NCI-H2029 treated with DMSO at 0.1 percent for 48 hours (cell line): ENCODE results near the gene GABRA1.

Source experiments
- DNase-seq: peaks from one replicate; lab custom pipeline; 2025; lab: John Stamatoyannopoulos, UW

Gene GABRA1

DNA sequence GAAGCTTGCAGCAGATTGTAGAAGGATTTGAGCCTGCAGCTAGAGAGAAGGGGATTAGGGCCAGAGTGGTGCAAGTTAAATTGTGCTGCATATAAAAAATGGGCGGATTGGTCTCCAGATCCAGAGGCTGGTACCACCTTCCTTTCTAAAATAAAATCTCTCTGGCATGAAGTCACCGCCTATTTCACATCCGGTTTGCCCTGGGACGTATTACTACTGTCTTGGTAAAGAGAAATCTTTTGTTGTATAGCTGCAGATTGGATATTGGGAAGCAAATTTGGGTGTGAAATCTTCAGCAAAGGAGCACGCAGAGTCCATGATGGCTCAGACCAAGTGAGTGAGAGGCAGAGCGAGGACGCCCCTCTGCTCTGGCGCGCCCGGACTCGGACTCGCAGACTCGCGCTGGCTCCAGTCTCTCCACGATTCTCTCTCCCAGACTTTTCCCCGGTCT, at the start of gene GABRA1:
GABRA1 (plus strand) TSS at position 180 of the 451 bp plus-strand sequence. CDS start 2,691 bp downstream, outside the sequence.
- DNase-seq, result no peak

DNA sequence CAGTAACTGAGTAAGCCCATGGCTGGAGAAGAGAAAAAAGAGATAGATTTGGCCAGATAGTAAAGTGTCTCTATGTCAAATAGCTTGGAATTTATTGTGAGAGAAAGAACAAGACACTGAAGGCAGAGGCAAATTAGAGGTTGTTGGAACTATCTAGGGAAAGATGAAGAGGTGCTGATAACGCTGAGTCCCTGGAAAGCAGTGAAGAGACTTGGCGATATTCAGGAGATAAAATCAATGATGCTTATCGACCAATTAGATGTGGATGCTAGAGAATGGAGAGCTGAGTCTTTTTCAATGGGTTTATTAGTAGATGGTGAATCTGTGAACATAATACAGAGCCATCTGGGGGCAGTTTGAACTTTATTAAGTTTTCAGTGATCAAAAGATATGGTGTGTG, 48.6 kb upstream of the GABRA1 start:
- DNase-seq, result no peak

- DNase-seq, result no peak
Measured at GRCh38 chr5:161804263-161804662, 43.7 kb upstream of the GABRA1 start.

DNA sequence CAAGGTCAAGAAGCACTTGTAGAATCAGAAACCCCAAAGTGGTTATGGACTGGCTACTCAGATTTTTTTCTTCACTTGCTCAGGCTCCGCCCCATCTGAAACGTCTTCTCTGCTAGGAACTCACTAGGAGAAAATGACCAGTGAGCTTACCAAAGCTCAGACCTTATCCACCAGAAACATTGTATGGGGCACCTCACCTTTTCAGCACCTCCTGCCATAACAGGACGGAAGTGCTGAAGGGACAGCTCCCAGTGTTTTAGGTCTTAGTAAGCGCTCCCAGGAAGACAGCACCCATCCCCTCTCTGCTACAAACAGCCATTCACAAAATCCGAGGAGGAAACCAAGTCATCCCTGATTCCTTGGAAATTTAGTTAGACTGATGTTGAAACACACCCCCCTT, 1.2 kb upstream of the GABRA1 start:
- DNase-seq, result no peak

DNA sequence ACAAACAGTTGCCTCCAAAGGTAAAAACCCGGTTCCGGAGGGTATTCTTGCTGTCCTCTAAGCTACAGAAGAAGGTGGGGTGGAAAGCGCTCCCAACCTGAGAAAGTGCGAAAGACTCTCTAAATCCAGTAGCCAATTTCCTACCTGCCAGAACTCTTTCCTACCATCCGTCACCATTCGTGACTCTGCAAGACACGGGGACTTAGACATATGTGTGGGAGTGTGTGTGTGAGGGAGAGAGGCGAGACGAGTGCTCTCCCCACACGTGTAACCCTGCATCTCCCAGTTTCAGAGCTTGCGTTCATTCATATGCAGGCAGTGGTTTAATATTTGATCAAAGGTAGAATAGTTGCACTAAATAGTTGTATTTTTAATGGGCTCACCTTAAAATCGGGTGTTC, 473 bp upstream of the GABRA1 start:
- DNase-seq, result no peak

GRCh38 chr5:161850491-161850890, 2.6 kb downstream of the GABRA1 start:
- no peak for DNase-seq

- DNase-seq, result no peak
Measured at GRCh38 chr5:161851691-161852299, 3.9 kb downstream of the GABRA1 start.

GRCh38 chr5:161857358-161857757, 9.4 kb downstream of the GABRA1 start:
- DNase-seq, result no peak

GRCh38 chr5:161863259-161863658, 15.3 kb downstream of the GABRA1 start:
- DNase-seq, result no peak

DNA sequence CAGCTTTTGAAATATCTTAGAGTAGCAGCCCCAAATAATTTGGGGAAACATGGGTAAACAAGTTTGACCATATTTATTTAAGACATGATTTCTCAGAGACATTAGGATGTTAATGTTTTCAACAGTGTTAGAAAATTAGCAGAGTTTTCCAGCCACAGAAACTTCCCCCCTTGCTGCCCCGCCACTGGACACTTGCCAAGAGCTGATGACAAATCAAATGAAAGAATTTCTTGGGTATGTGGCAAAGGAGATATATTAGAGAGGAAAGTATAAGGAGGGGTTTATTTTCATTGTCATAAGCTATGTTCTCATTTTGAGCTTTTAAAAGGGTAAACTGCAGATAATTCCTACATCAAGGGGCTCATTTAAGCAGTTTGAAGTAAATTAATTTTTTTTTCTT, 15.9 kb downstream of the GABRA1 start:
- DNase-seq, result no peak

GRCh38 chr5:161865510-161865909, 17.6 kb downstream of the GABRA1 start:
- no peak for DNase-seq

DNA sequence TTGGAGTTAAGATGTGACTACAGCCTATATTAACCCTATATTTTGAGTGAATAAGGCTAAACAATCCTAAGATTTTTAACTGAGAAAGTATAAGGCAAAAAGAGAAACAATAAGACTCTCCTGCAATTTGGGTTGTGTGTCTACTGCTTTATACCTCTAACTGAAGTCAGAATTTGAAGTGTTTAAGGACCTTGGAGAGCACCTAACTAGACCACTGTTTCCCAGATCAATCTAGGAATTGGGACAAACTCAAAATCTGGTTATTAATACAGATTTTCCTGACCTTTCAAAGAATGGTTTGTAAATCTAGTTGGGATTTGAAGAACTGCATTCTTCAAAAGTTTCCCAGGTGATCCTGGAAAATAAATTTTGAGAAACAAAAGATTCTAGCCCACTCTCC, 42.1 kb downstream of the GABRA1 start:
- DNase-seq, result no peak

GRCh38 chr5:161895514-161895913, 47.6 kb downstream of the GABRA1 start:
- DNase-seq, result no peak

DNA sequence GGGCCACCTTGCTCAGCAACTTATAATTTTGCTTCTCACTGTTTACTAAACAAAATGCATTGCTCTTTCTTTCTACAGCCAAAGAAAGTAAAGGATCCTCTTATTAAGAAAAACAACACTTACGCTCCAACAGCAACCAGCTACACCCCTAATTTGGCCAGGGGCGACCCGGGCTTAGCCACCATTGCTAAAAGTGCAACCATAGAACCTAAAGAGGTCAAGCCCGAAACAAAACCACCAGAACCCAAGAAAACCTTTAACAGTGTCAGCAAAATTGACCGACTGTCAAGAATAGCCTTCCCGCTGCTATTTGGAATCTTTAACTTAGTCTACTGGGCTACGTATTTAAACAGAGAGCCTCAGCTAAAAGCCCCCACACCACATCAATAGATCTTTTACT, 49.1 kb downstream of the GABRA1 start:
- DNase-seq, result no peak

DNA sequence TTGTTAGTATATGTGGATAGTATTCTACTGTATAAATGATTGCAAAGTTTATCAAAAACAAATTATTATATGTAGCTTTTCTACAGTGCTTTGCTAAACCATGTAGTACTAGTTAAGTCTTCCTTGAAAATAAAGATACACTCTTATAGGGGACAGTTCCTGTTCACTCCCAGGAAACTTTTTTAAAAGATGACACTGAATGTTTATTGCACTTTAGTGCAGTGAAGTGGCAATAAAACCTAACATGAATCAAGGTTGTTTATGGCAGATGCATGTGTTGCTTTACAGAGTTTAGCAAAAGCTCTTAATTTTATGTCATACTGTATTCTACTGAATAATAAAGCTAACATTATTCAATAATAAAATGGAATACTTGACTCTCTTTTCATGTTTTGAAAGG, 51.7 kb downstream of the GABRA1 start:
- DNase-seq, result no peak

- no peak for DNase-seq
Measured at GRCh38 chr5:161900981-161901380, 53.1 kb downstream of the GABRA1 start.

GRCh38 chr5:161921781-161922180, 73.9 kb downstream of the GABRA1 start:
- no peak for DNase-seq

GRCh38 chr5:161924270-161924669, 76.3 kb downstream of the GABRA1 start:
- DNase-seq, result no peak

DNA sequence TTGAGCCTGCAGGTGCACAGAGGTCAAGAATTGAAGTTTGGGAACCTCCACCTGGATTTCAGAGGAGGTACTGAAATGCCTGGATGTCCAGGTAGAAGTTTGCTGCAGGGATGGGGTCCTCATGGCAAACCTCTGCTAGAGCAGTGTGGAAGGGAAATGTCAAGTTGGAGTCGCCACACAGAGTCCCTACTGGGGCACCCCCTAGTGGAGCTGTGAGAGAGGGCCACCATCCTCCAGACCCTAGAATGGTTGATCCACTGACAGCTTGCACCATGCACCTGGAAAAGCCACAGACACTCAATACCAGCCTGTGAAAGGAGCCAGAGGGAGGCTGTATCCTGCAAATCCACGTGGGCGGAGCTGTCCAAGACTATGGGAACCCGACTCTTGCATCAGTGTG, 78.0 kb downstream of the GABRA1 start:
- no peak for DNase-seq

GRCh38 chr5:161934486-161934885, 86.6 kb downstream of the GABRA1 start:
- no peak for DNase-seq

DNA sequence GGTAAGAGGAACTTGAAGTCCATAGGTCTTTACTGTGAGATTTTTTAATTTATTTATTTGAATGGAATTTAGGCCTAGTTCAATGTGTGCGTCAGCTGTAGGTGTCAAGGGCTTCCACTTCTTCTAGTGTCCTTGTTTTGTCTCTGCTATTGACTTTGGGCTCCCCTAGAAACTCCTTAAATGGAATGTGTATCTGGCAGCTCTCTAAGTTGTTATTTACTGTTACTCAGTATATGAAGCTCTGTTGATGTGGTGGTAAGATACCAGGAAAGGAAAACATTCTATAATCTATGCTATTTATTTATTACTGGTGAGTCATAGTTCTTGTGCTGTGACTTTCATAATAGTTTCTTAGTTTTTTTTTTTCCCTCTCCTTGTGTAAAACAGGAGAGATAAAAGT, 97.1 kb downstream of the GABRA1 start:
- no peak for DNase-seq

GRCh38 chr5:161946911-161947310, 99.0 kb downstream of the GABRA1 start:
- no peak for DNase-seq
